DMS53 treated with DMSO at 0.1 percent for 48 hours (cell line): ENCODE data around the gene SLC25A39.

ENCODE experiments used
- DNase-seq: peaks from one replicate; lab custom pipeline; 2025; ENCODE audit not compliant: unreplicated experiment; lab: John Stamatoyannopoulos, UW

The SLC25A39 gene

GRCh38 chr17:44280392-44280937, 44.2 kb downstream of the SLC25A39 start:
- DNase-seq = no peak

DNA sequence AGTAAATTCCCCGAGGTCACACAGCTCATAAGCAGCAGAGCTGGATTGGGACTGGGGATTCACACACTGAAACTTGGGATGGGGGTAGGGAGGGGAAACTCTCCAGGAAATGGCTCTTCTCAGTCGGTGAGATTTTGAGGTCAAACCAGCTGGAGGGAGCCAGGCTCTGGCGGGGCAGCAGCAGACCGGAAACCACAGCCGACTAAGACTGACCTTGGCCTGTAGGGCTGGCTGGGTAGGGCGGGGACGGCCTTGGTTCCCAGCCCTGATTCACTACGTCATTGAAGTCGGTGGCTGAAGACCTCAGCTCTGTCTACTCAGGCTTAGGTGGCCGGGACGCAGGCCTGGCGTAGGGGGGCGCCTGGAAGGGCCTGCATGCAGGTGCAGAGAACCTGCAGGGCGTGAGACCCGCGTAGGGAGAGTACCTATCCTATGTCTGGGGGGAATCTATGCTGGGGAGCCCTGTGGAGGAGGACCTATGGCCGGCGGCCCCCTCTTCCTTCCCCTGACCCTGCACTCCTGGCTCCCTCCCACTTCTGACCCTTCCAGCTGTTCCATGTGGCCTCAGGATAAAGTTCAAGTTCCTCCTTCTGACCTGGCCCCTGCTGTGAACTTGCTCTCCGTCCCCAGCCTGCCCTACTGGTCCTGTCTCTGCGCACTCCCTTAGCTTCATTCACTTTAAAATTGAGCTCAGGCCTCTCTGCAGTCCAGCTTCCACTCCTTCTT, 44.8 kb downstream of the SLC25A39 start:
- DNase-seq = no peak

DNA sequence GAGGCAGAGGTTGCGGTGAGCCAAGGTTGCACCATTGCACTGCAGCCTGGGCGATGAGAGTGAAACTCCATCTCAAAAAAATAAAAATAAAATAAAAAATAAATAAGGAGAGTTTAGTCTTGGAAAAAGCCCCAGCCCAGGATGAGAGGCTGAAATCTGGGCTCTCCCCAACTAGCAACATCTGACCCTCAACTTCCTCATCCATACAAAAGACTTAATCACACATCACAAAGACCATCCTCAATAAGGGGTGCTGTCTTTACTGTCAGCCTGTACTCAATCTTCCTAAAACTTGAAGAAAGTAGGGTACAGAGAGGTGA, 45.3 kb downstream of the SLC25A39 start:
- no peak for DNase-seq

DNA sequence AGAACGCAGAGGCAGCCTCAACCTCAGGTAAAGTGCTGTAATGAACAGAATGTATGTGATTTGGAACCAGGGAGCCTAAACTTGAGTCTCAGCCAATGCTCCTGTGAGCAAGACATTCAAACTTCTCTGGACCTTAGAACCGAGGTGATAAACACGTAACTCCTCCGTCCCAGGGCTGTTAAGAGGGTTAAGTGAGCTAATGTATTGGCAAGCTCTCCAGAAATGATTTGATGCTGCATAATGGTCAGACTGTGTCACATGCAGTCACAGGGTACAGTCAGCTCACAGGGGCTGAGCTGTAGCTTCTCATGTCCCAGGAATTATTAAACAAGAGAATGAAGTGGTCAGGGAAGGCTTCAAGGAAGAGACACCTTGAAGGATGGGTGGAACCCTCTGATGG, 46.6 kb downstream of the SLC25A39 start:
- no peak for DNase-seq

GRCh38 chr17:44273607-44274006, 51.0 kb downstream of the SLC25A39 start:
- DNase-seq = no peak

DNA sequence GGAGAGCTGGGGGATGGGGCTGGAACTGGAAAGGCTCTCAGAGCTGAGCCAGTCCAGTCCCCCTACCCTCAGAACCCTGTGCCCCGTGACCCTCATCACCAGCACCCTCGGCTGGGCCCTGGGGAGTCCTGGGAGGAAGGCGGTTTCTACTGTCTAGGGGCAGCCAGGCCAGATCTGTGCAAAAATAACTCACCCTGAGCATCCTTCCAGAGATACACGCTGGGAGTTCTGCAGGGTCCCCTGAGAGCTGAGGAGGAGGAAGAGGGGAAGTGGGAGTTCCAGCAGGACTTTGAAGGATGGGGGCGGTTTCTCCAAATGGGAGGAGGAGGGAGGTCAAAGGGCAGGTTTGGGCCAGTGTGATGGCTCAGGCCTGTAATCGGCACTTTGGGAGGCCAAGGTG, 51.7 kb downstream of the SLC25A39 start:
- DNase-seq = no peak

GRCh38 chr17:44272321-44272951, 52.2 kb downstream of the SLC25A39 start:
- DNase-seq = no peak
